ENCODE results near the gene INPP5F. TPM values are rescaled to one million over a fixed set of nuclear protein-coding genes. Genes with fewer than 3 reads are reported as not detected.

Gene INPP5F
- total and polyA plus RNA-seq, 2 donors (not counting 1 experiment from before 2014, with no cell fraction given): 11.2 to 37.5 TPM

DNA sequence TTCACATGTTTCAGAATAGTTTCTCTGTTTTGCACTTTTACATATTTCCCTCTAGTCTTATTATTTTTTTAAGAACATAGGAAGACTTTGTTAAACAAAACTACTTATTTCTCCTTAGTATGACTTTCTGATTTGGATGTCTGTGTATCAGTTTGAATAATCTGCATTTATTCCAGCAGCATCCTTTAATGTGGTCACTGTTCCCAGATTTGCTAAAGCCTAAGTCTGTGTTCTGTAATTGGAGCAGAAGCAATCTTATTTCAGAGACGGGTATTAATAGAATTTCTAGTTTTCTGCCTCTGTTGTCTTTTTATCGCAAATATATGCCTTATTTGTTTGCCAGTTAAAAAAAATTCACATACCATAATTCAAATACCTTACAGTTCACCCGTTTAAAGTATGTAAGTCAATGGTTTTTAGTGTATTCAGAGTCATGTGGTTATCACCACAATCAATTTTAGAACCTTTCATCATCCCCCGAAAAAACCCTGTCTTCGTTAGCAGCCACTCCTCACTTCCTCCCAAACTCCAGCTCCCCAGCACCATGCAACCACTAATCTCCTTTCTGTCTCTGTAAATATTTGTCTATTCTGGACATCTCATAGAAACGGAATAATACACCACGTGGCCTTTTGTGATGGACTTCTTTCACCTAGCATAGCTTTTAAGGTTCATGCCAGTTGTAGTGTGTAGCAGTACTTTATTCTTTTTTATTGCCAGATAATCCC lies 58.7 kb downstream of the INPP5F start:
- H3K4me2 ChIP-seq (replicated peaks; ENCODE audit: low read depth, low read length, poor library complexity, severe bottlenecking): peak overlapping the region; percentile 56
- Mint-ChIP-seq H3K9me3 (ENCODE audit: insufficient read depth) (no peaks in the 10 kb centered on the region), H3K27ac (peak overlapping the region; percentile 62), H3K27me3 (no peaks in the 10 kb centered on the region), H3K4me3 (peak overlapping the region; percentile 71), H3K4me1 (peaks cover 54% of the 10 kb centered on the region)
- H3K36me3 ChIP-seq (replicated peaks in 1 of 2; ENCODE audit: control extremely low read depth in 1 of 2, control insufficient read depth in 1 of 2, extremely low read depth in 1 of 2, insufficient read depth in 2 of 2, low read length in 1 of 2): peaks cover 0 to 11% of the 10 kb centered on the region in 2 experiments
- peak overlapping the region in 1 of 5 experiments; percentile 34 for H3K4me3 ChIP-seq (ENCODE audit: control extremely low read depth in 1 of 5, extremely low read depth in 1 of 5, insufficient read depth in 1 of 5, low read depth in 2 of 5, low read length in 4 of 5)
- peak overlapping the region; percentile 40 for H3K9ac ChIP-seq (ENCODE audit: low read length)
- H4K20me1 ChIP-seq (ENCODE audit: control insufficient read depth, insufficient read depth, low read length, poor library complexity, severe bottlenecking): no peaks in the 10 kb centered on the region
- DNase-seq (peak; percentile 63), ATAC-seq (ENCODE audit: low read depth) (peak; percentile 51)
- ChIA-PET CTCF (interaction anchor here (0.5 to 1.8 kb wide), 6 partner anchors 70 to 104 kb away, joined by 3 to 8 read pairs (median 4); no protein-coding TSS in a partner anchor), POLR2A (interaction anchor here (0.7 kb wide), 1 partner anchor 35 kb away, joined by 4 read pairs; no protein-coding TSS in a partner anchor)
- peaks cover 0 to 3% (median 3%) of the 10 kb centered on the region in 3 donors for H3K9me3 ChIP-seq (ENCODE audit: control extremely low read depth in 1 of 3, control insufficient read depth in 2 of 3, insufficient read depth in 1 of 3, low read length in 2 of 3)
- H3K27me3 ChIP-seq (replicated peaks in 1 of 4; ENCODE audit: control extremely low read depth in 1 of 4, control insufficient read depth in 3 of 4, insufficient read depth in 4 of 4, low read length in 3 of 4): no peaks in the 10 kb centered on the region
- H3K4me1 ChIP-seq (ENCODE audit: control insufficient read depth in 2 of 2, insufficient read depth in 2 of 2, low read length in 2 of 2): peaks cover 34 to 43% of the 10 kb centered on the region in 2 donors
- no peak overlapping the region for H2AFZ ChIP-seq (ENCODE audit: insufficient read depth, low read depth, low read length, poor library complexity, severe bottlenecking)
- peaks cover 37% of the 10 kb centered on the region for H3K79me2 ChIP-seq (ENCODE audit: control insufficient read depth, insufficient read depth, low read length)
- no peak for TF ChIP-seq EZH2 (IDR thresholded peaks at IDR 0.05; ENCODE audit: borderline replicate concordance, insufficient read depth, low read depth, low read length, poor library complexity, severe bottlenecking)
- TF ChIP-seq, protein P1, sequence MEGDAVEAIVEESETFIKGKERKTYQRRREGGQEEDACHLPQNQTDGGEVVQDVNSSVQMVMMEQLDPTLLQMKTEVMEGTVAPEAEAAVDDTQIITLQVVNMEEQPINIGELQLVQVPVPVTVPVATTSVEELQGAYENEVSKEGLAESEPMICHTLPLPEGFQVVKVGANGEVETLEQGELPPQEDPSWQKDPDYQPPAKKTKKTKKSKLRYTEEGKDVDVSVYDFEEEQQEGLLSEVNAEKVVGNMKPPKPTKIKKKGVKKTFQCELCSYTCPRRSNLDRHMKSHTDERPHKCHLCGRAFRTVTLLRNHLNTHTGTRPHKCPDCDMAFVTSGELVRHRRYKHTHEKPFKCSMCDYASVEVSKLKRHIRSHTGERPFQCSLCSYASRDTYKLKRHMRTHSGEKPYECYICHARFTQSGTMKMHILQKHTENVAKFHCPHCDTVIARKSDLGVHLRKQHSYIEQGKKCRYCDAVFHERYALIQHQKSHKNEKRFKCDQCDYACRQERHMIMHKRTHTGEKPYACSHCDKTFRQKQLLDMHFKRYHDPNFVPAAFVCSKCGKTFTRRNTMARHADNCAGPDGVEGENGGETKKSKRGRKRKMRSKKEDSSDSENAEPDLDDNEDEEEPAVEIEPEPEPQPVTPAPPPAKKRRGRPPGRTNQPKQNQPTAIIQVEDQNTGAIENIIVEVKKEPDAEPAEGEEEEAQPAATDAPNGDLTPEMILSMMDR (IDR thresholded peaks at IDR 0.05): no peak
- WGBS (ENCODE audit: insufficient coverage): no CpG with 5 or more reads among the region's 7 CpGs
- intact Hi-C loops (cut with micrococcal nuclease): no loop called here
- H3K27ac ChIP-seq (ENCODE audit: low read length in 2 of 2): peak overlapping the region in 1 of 2 donors; percentile 82

Measured in B cell (primary cell).